GM12874 (cell line): ENCODE results near the gene ZNF22.

Experiments
- TF ChIP-seq, protein P1 (sequence below): IDR thresholded peaks from 2 replicates; pipeline ENCODE4 v1.5.1; 2011; ENCODE audit warnings: low read depth, mild to moderate bottlenecking, control low read depth, low read length, moderate library complexity; ENCODE audit not compliant: insufficient read depth

The ZNF22 gene

DNA sequence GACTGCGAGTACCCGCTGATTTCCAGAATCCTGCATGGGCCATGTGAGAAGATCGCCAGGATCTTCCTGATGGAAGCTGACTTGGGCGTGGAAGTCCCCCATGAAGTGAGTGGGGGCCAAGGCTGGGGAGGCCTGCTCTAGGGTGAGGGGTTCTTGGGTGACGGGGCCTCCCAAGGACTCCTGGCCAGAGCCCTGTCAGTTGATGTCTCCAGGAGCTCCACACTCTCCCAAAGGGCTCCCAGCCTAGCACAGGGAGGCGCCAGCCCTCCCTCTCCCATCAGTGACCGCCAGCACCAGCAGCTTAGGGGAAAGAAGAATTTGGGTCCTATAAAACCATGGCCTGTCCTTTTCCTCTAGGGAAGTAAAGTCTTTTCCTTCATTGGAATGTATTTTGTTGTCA lies 9.8 kb upstream of the ZNF22 start:
- TF ChIP-seq, protein P1, sequence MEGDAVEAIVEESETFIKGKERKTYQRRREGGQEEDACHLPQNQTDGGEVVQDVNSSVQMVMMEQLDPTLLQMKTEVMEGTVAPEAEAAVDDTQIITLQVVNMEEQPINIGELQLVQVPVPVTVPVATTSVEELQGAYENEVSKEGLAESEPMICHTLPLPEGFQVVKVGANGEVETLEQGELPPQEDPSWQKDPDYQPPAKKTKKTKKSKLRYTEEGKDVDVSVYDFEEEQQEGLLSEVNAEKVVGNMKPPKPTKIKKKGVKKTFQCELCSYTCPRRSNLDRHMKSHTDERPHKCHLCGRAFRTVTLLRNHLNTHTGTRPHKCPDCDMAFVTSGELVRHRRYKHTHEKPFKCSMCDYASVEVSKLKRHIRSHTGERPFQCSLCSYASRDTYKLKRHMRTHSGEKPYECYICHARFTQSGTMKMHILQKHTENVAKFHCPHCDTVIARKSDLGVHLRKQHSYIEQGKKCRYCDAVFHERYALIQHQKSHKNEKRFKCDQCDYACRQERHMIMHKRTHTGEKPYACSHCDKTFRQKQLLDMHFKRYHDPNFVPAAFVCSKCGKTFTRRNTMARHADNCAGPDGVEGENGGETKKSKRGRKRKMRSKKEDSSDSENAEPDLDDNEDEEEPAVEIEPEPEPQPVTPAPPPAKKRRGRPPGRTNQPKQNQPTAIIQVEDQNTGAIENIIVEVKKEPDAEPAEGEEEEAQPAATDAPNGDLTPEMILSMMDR: no peak

DNA sequence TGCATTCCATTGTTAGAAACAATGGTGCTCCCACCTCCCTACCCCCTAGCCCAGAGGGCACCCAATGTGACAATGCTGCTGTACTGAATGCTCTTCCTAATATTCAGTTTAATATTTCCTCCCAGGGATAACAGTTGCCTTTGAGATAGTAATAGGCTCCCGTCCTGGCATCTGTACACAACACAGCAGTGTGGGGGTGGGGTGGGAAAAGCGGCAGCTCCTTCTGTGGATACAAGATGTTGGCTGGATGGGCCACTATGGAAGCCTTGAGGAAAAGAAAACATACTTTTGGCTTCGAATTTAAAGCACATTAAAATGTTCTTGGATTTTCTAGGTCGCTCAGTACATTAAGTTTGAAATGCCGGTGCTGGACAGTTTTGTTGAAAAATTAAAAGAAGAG lies 9.2 kb upstream of the ZNF22 start:
- TF ChIP-seq, protein P1: no peak

DNA sequence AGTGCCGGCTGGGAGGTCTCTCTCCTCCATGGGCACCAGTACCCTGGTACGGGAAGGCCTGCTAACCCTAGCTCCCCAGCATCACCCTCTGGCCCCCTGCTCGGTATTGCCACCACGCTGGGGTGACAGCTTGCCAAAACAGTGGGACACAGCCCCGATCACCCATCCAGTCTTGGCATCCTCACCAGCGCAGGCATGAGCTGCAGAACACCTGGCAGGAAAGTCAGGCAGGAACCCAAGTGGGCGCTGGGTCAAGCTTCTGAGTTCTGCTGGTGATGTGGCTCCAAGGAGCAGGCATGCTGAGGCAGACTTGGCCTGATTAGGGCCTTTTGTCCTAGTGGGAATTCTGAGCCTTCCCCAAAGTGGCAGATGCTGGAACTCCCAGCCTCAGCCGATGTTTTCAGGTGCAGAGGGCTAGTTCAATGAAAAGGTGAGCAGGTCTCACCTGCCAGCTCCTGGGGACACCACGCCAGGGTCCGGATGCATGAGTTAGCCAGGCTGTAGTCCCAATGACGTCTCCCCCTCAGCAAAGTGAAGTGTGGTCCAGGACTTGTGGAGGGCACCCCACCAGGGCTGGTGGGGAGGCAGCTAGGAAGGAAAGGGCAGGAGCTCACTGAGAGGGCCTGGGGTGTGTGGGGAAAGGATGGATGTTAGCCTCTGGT lies 8.5 kb upstream of the ZNF22 start:
- TF ChIP-seq, protein P1: no peak

DNA sequence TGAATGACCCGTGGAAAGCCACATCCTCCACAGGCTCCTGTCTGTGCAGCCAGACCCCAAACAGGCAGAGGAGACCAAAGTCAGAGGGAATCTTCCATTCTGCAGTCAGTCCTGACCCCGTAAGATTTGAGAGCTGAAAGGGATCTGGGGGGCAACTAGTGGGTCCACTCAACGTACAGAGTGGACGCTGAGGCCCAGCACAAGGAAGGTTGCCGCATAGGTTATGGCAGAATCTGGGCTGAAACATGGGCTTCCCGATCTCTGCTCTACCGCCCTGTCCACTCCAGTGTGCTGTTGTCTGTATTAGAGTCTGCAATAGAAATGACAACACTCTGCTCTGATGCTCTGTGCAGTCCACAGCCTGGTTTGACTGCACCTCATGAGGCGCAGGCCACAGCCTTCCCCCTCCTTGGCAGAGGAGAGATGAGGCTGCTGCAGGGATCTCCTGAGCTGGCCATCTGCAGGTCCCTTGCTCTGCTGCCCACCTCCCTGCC lies 7.9 kb upstream of the ZNF22 start:
- TF ChIP-seq, protein P1: no peak

DNA sequence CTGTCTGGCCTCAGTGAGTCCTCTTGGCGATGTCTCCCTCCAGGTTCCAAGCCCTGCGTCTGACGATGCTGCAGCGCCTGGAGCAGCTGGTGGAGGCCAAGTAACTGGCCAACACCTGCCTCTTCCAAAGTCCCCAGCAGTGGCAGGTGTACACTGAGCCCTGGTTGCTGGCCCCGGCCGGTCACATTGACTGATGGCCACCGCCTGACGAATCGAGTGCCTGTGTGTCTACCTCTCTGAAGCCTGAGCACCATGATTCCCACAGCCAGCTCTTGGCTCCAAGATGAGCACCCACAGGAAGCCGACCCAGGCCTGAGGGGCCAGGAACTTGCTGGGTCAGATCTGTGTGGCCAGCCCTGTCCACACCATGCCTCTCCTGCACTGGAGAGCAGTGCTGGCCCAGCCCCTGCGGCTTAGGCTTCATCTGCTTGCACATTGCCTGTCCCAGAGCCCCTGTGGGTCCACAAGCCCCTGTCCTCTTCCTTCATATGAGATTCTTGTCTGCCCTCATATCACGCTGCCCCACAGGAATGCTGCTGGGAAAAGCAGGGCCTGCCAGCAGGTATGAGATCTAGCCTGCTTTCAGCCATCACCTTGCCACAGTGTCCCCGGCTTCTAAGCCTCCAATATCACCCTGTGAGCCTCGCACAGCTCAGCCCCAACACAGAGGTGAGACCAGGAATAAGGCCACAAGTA lies 7.3 kb upstream of the ZNF22 start:
- TF ChIP-seq, protein P1: no peak

DNA sequence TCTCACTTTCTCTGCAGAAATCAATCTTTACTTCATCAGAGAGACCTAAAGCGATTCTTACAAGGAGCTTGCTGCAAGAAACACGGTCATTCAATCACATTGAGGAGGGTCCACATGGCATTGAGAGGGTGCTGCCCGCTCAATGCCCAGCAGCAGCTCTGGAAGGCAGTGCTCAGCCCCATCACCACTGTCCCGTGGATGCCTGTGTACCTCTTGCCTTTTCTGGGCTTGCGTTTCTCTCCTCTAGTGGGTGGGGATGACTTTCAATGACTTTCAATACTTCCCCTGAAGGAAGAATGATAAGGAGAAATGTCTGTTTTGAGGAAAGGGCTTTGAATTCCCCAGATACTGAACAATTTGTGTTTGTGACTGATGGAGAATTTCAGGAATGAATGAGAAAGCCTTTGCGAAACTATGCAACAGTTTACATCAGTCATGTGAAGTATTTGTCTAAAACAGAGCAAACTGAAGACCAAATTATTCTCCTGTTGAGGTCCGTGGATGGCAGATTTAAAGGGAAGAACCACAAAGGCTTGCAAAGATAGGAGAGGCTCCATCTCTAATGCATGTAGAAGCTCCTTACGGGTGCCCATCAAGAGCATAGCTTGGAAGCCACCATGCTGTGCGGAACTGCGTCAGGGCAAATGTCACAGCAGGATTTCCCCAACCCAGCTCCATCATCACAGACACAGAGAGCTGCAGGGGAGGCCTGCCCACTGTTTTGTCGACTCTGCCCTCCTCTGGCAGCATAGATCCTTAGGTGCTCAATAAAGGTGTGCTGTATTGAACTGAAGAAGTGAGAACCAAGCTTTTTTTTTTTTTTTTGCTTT lies 6.6 kb upstream of the ZNF22 start:
- TF ChIP-seq, protein P1: no peak
